Astrocyte (in vitro differentiated cells and primary cell): Measurements from ENCODE around the gene TBL1XR1. TPM values are rescaled to one million over a fixed set of nuclear protein-coding genes. Genes with fewer than 3 reads are reported as not detected.

Source experiments
- DNase-seq: peaks from one replicate; pipeline ENCODE4 v3.0.0-alpha.2; 2010; ENCODE audit warnings: low read depth
- FAIRE-seq: peaks from 2 replicates; lab custom pipeline; 2011; peaks lifted over from hg19 to GRCh38; lab: Jason Lieb, UNC
- H2AFZ ChIP-seq: 2 replicates; pipeline ENCODE4 v1.6.0; 2012; ENCODE audit warnings: low read depth, low read length, inconsistent platforms
- H3K27ac ChIP-seq: 2 replicates; pipeline ENCODE4 v1.5.1; 2011; ENCODE audit warnings: low read depth, low read length, inconsistent platforms
- H3K27me3 ChIP-seq: 2 replicates; pipeline ENCODE4 v1.6.0; 2011; ENCODE audit warnings: low read length, inconsistent platforms; ENCODE audit not compliant: insufficient read depth
- H3K36me3 ChIP-seq: 2 replicates; pipeline ENCODE4 v1.5.1; 2011; ENCODE audit warnings: low read length, inconsistent platforms; ENCODE audit not compliant: insufficient read depth
- H3K4me1 ChIP-seq: 2 replicates; pipeline ENCODE4 v1.5.1; 2011; ENCODE audit warnings: low read length, inconsistent platforms; ENCODE audit not compliant: insufficient read depth
- H3K4me2 ChIP-seq: 2 replicates; pipeline ENCODE4 v1.6.0; 2012; ENCODE audit warnings: low read length, inconsistent platforms
- H3K4me3 ChIP-seq: 2 replicates; pipeline ENCODE4 v1.5.1; 2011; ENCODE audit warnings: low read depth, mild to moderate bottlenecking, low read length, inconsistent platforms; ENCODE audit not compliant: insufficient read depth
- H3K79me2 ChIP-seq: 2 replicates; pipeline ENCODE4 v1.6.0; 2012; ENCODE audit warnings: mild to moderate bottlenecking, low read length, inconsistent platforms; ENCODE audit not compliant: insufficient read depth
- H3K9ac ChIP-seq: 2 replicates; pipeline ENCODE4 v1.6.0; 2012; ENCODE audit warnings: mild to moderate bottlenecking, low read length, inconsistent platforms
- H3K9me3 ChIP-seq: 2 replicates; pipeline ENCODE4 v1.5.1; 2012; ENCODE audit warnings: low read depth, mild to moderate bottlenecking, low read length, inconsistent platforms; ENCODE audit not compliant: insufficient read depth
- H4K20me1 ChIP-seq: 2 replicates; pipeline ENCODE4 v1.6.0; 2012; ENCODE audit warnings: low read length, inconsistent platforms; ENCODE audit not compliant: insufficient read depth
- H3K27ac Mint-ChIP-seq: one replicate; pipeline ENCODE4 v1.8.0; 2021; ENCODE audit warnings: mild to moderate bottlenecking, mixed read lengths; ENCODE audit not compliant: unreplicated experiment
- H3K27me3 Mint-ChIP-seq: one replicate; pipeline ENCODE4 v1.8.0; 2021; ENCODE audit warnings: low read depth, mixed read lengths; ENCODE audit not compliant: unreplicated experiment
- H3K36me3 Mint-ChIP-seq: one replicate; pipeline ENCODE4 v1.8.0; 2021; ENCODE audit warnings: low read depth, mixed read lengths; ENCODE audit not compliant: unreplicated experiment
- H3K4me1 Mint-ChIP-seq: one replicate; pipeline ENCODE4 v1.8.0; 2021; ENCODE audit warnings: low read depth, mixed read lengths; ENCODE audit not compliant: unreplicated experiment
- H3K4me3 Mint-ChIP-seq: one replicate; pipeline ENCODE4 v1.8.0; 2021; ENCODE audit warnings: mild to moderate bottlenecking, moderate library complexity, mixed read lengths; ENCODE audit not compliant: unreplicated experiment
- H3K9me3 Mint-ChIP-seq: one replicate; pipeline ENCODE4 v1.8.0; 2021; ENCODE audit warnings: mild to moderate bottlenecking, mixed read lengths; ENCODE audit not compliant: unreplicated experiment
- EZH2 ChIP-seq: IDR thresholded peaks from 2 replicates; pipeline ENCODE4 v1.6.1; 2012; ENCODE audit warnings: mild to moderate bottlenecking, low read length, inconsistent platforms; ENCODE audit not compliant: insufficient read depth
- total RNA-seq: library from RNA; stranded (reverse); gene quantifications from 2 replicates; pipeline ENCODE4 v1.2.1, GENCODE V29; 2021
- TF ChIP-seq, protein P1 (sequence below): IDR thresholded peaks from 2 replicates; pipeline ENCODE4 v1.5.1; 2011; ENCODE audit warnings: low read depth, mild to moderate bottlenecking, inconsistent platforms, low read length, moderate library complexity; ENCODE audit not compliant: insufficient read depth

TBL1XR1 gene
- total RNA-seq, 1 donor from 2014 or later = 140 TPM

DNA sequence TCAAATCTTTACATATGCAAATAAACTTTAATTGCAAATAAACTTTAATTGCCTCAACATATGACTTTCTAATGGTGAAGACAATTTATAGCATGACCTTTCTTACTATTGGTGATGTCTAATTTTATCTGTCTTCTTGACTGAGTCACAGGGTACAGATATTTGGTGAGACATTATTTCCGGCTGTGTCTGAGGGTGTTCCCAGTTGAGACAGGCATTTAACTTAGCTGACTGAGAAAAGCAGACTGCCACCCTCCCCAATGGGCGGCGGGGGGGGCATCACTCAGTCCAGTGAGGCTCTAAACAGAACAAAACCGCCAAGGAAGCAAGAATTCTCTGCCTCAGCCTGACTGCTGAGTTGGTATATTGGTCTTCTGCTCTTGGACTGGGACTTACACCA is 160.0 kb downstream of the TBL1XR1 start:
- peak; percentile 35 for DNase-seq
- Histone ChIP-seq H3K4me3 (no peak overlapping the region), H3K4me1 (peaks cover 5% of the 10 kb centered on the region), H3K36me3 (peaks cover 30% of the 10 kb centered on the region), H3K27ac (peak overlapping the region; percentile 41), H3K9me3 (no peaks in the 10 kb centered on the region), H3K27me3 (no peaks in the 10 kb centered on the region), H3K79me2 (peaks cover 3% of the 10 kb centered on the region), H2AFZ (no peak overlapping the region), H3K4me2 (peak overlapping the region; percentile 4), H3K9ac (no peak overlapping the region), H4K20me1 (no peaks in the 10 kb centered on the region)
- peaks cover 24% of the 10 kb centered on the region for H3K36me3 Mint-ChIP-seq
- FAIRE-seq = peak; percentile 63
- no peaks in the 10 kb centered on the region for H3K9me3 Mint-ChIP-seq
- no peaks in the 10 kb centered on the region for H3K27me3 Mint-ChIP-seq
- no peak overlapping the region for H3K27ac Mint-ChIP-seq
- peaks cover 19% of the 10 kb centered on the region for H3K4me1 Mint-ChIP-seq
- TF ChIP-seq, protein P1, sequence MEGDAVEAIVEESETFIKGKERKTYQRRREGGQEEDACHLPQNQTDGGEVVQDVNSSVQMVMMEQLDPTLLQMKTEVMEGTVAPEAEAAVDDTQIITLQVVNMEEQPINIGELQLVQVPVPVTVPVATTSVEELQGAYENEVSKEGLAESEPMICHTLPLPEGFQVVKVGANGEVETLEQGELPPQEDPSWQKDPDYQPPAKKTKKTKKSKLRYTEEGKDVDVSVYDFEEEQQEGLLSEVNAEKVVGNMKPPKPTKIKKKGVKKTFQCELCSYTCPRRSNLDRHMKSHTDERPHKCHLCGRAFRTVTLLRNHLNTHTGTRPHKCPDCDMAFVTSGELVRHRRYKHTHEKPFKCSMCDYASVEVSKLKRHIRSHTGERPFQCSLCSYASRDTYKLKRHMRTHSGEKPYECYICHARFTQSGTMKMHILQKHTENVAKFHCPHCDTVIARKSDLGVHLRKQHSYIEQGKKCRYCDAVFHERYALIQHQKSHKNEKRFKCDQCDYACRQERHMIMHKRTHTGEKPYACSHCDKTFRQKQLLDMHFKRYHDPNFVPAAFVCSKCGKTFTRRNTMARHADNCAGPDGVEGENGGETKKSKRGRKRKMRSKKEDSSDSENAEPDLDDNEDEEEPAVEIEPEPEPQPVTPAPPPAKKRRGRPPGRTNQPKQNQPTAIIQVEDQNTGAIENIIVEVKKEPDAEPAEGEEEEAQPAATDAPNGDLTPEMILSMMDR = no peak
- no peak for TF ChIP-seq EZH2
- no peak overlapping the region for H3K4me3 Mint-ChIP-seq

GRCh38 chr3:177035676-177036075 is 161.6 kb downstream of the TBL1XR1 start:
- Histone ChIP-seq H3K27ac (no peak overlapping the region), H2AFZ (no peak overlapping the region), H4K20me1 (no peaks in the 10 kb centered on the region), H3K4me1 (peaks cover 5% of the 10 kb centered on the region), H3K36me3 (peaks cover 31% of the 10 kb centered on the region), H3K27me3 (no peaks in the 10 kb centered on the region), H3K9ac (no peak overlapping the region), H3K9me3 (no peaks in the 10 kb centered on the region), H3K4me3 (no peak overlapping the region), H3K4me2 (no peak overlapping the region), H3K79me2 (no peaks in the 10 kb centered on the region)
- no peaks in the 10 kb centered on the region for H3K27me3 Mint-ChIP-seq
- H3K4me3 Mint-ChIP-seq = no peak overlapping the region
- H3K4me1 Mint-ChIP-seq = peaks cover 18% of the 10 kb centered on the region
- H3K36me3 Mint-ChIP-seq = peaks cover 19% of the 10 kb centered on the region
- no peaks in the 10 kb centered on the region for H3K9me3 Mint-ChIP-seq
- no peak for DNase-seq
- TF ChIP-seq EZH2 = no peak
- no peak for FAIRE-seq
- H3K27ac Mint-ChIP-seq = no peak overlapping the region

DNA sequence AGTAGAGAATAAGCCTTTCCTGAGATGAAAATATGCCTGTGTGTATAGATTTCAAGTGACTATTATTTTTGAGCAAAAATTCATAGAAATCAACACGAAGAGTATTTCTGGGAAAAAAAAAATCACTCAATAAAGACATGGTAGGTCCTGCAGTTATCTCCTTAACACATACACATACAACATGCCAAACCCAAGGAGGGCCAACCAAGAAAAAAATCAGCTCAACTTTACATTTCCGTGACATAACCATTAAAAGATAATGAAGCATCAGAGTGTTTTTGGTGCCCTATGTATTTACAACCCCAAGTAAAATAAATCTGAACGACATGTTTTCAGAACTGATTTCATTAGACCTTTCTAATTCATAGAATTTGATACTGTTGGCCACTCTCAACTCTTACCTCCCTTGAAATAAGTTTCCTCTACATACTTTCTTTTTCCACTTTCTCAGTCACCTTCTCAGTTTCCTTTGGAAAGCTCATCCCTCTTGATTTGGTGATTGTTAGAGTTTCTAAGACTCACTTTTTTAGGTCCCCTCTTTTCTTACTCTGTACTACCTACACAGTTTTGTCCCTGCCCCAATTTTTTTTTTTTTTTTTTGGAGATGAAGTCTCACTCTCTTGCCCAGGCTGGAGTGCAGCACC is 162.3 kb downstream of the TBL1XR1 start:
- no peaks in the 10 kb centered on the region for H3K27me3 Mint-ChIP-seq
- no peak overlapping the region for H3K27ac ChIP-seq

More for the DNA sequence above, 162.3 kb downstream of the TBL1XR1 start:
- Mint-ChIP-seq H3K27ac (no peak overlapping the region), H3K4me1 (peaks cover 18% of the 10 kb centered on the region), H3K36me3 (peaks cover 19% of the 10 kb centered on the region), H3K9me3 (no peaks in the 10 kb centered on the region), H3K4me3 (no peak overlapping the region)
- Histone ChIP-seq H3K4me2 (no peak overlapping the region), H3K36me3 (peaks cover 32% of the 10 kb centered on the region), H3K4me3 (no peak overlapping the region), H3K9me3 (no peaks in the 10 kb centered on the region), H4K20me1 (no peaks in the 10 kb centered on the region), H3K79me2 (no peaks in the 10 kb centered on the region), H3K9ac (no peak overlapping the region), H2AFZ (no peak overlapping the region), H3K4me1 (peaks cover 5% of the 10 kb centered on the region), H3K27me3 (no peaks in the 10 kb centered on the region)
- FAIRE-seq = no peak
- no peak for DNase-seq
- TF ChIP-seq, protein P1 = no peak
- TF ChIP-seq EZH2 = no peak
